ENCODE results near the gene S1PR4.

DNA sequence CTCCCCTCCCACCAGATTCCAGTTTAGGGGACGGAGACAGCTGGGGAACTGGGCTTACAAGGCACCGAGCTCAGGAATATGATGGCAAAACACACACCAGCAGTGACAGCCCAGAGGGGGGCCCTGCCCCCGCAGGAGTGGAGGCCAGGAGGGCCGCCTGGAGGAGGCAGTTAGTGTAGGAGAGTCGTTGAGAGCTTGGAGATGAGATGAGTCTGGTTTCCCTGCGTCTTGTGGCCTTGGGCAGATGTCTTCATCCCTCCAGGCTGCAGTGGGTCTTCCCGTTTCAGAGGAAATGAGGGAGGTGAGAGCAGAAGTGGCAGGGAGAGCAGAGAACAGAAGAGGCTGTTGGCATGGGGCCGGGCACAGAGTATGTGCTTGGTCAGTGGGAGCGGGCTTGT, 50.8 kb downstream of the S1PR4 start:
- TF ChIP-seq, protein P1, sequence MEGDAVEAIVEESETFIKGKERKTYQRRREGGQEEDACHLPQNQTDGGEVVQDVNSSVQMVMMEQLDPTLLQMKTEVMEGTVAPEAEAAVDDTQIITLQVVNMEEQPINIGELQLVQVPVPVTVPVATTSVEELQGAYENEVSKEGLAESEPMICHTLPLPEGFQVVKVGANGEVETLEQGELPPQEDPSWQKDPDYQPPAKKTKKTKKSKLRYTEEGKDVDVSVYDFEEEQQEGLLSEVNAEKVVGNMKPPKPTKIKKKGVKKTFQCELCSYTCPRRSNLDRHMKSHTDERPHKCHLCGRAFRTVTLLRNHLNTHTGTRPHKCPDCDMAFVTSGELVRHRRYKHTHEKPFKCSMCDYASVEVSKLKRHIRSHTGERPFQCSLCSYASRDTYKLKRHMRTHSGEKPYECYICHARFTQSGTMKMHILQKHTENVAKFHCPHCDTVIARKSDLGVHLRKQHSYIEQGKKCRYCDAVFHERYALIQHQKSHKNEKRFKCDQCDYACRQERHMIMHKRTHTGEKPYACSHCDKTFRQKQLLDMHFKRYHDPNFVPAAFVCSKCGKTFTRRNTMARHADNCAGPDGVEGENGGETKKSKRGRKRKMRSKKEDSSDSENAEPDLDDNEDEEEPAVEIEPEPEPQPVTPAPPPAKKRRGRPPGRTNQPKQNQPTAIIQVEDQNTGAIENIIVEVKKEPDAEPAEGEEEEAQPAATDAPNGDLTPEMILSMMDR (IDR thresholded peaks at IDR 0.05): no peak
- TF ChIP-seq POLR2A (IDR thresholded peaks at IDR 0.05): no peak

Measured in tibial nerve (tissue), 3 donors.